Pulmonary artery endothelial cell (primary cell): ENCODE data around the gene TMEM184B. TPM values are rescaled to one million over a fixed set of nuclear protein-coding genes. Genes with fewer than 3 reads are reported as not detected.

Experiments used
- DNase-seq: peaks from one replicate; pipeline ENCODE4 v3.0.0-alpha.2; 2011; ENCODE audit warnings: low read depth, low spot score
- total RNA-seq: library from RNA; depleted of rRNA; stranded (reverse); fragments of >200 nt; gene quantifications from 2 replicates; pipeline ENCODE4 v1.2.3, GENCODE V29; 2014

The TMEM184B gene
- total RNA-seq, 1 donor from 2014 or later: 28.5 TPM

GRCh38 chr22:38207898-38208432, 64.8 kb downstream of the TMEM184B start:
- DNase-seq: no peak

GRCh38 chr22:38205261-38206128, 67.3 kb downstream of the TMEM184B start:
- no peak for DNase-seq

GRCh38 chr22:38204784-38205183, 68.0 kb downstream of the TMEM184B start:
- no peak for DNase-seq

GRCh38 chr22:38203855-38204514, 68.8 kb downstream of the TMEM184B start:
- DNase-seq: peak; percentile 71

- DNase-seq: no peak
Observed at GRCh38 chr22:38203090-38203810, 69.6 kb downstream of the TMEM184B start.

- DNase-seq: peak; percentile 74
Observed at GRCh38 chr22:38202437-38203089, 70.2 kb downstream of the TMEM184B start.

GRCh38 chr22:38201711-38202436, 70.9 kb downstream of the TMEM184B start, which contains the start of gene MAFF:
MAFF (plus strand) TSS chr22:38201994; CDS start chr22:38213854, 11,860 bp downstream.
- peak; percentile 87 for DNase-seq

GRCh38 chr22:38201371-38201710, 71.5 kb downstream of the TMEM184B start:
- no peak for DNase-seq

GRCh38 chr22:38199826-38200559, 72.8 kb downstream of the TMEM184B start:
- DNase-seq: no peak

GRCh38 chr22:38196791-38197419, 75.9 kb downstream of the TMEM184B start:
- DNase-seq: no peak

- DNase-seq: no peak
Observed at GRCh38 chr22:38193580-38193979, 79.2 kb downstream of the TMEM184B start.

- DNase-seq: no peak
Observed at GRCh38 chr22:38192475-38192863, 80.3 kb downstream of the TMEM184B start.

GRCh38 chr22:38191731-38192474, 80.9 kb downstream of the TMEM184B start:
- DNase-seq: no peak

GRCh38 chr22:38191055-38191454, 81.8 kb downstream of the TMEM184B start:
- no peak for DNase-seq

GRCh38 chr22:38190581-38190980, 82.2 kb downstream of the TMEM184B start:
- no peak for DNase-seq

- DNase-seq: no peak
Observed at GRCh38 chr22:38189104-38189503, 83.7 kb downstream of the TMEM184B start.

- no peak for DNase-seq
Observed at GRCh38 chr22:38187413-38188212, 85.2 kb downstream of the TMEM184B start.

GRCh38 chr22:38186429-38186828, 86.4 kb downstream of the TMEM184B start:
- no peak for DNase-seq
